Measurements from ENCODE around the gene SDR9C7.
"Not testable (repeated sequence)": the region's sequence is repeated elsewhere in the genome, so short reads cannot be mapped to it uniquely, and the experiment has no call there.

The SDR9C7 gene

GRCh38 chr12:56916296-56916995, 17.8 kb downstream of the SDR9C7 start:
- DNase-seq (ENCODE audit: low read depth in 2 of 2) = no peak

GRCh38 chr12:56914724-56915123, 19.5 kb downstream of the SDR9C7 start:
- DNase-seq (ENCODE audit: low read depth in 2 of 2) = no peak

GRCh38 chr12:56914256-56914655, 20.0 kb downstream of the SDR9C7 start:
- DNase-seq (ENCODE audit: low read depth in 2 of 2) = no peak

GRCh38 chr12:56909403-56909802, 24.8 kb downstream of the SDR9C7 start:
- DNase-seq (ENCODE audit: low read depth in 2 of 2) = not testable (repeated sequence)

GRCh38 chr12:56908136-56908535, 26.1 kb downstream of the SDR9C7 start:
- no peak for DNase-seq (ENCODE audit: low read depth in 2 of 2)

GRCh38 chr12:56905852-56906251, 28.4 kb downstream of the SDR9C7 start:
- DNase-seq (ENCODE audit: low read depth in 2 of 2) = no peak

- no peak for DNase-seq (ENCODE audit: low read depth in 2 of 2)
These were observed 30.8 kb downstream of the SDR9C7 start for GRCh38 chr12:56903374-56903773.

GRCh38 chr12:56901313-56901712, 32.9 kb downstream of the SDR9C7 start:
- DNase-seq (ENCODE audit: low read depth in 2 of 2) = not testable (repeated sequence)

- no peak for DNase-seq (ENCODE audit: low read depth in 2 of 2)
These were observed 33.6 kb downstream of the SDR9C7 start for GRCh38 chr12:56900583-56900982.

- DNase-seq (ENCODE audit: low read depth in 2 of 2) = no peak
These were observed 35.3 kb downstream of the SDR9C7 start for GRCh38 chr12:56898938-56899337.

GRCh38 chr12:56897844-56898361, 36.3 kb downstream of the SDR9C7 start:
- DNase-seq (ENCODE audit: low read depth in 2 of 2) = no peak

- no peak for DNase-seq (ENCODE audit: low read depth in 2 of 2)
These were observed 38.1 kb downstream of the SDR9C7 start for GRCh38 chr12:56896082-56896481.

- DNase-seq (ENCODE audit: low read depth in 2 of 2) = no peak
These were observed 39.4 kb downstream of the SDR9C7 start for GRCh38 chr12:56894698-56895368.

- not testable (repeated sequence) for DNase-seq (ENCODE audit: low read depth in 2 of 2)
These were observed 42.3 kb downstream of the SDR9C7 start for GRCh38 chr12:56891885-56892284.

GRCh38 chr12:56886319-56886718, 47.9 kb downstream of the SDR9C7 start:
- no peak for DNase-seq (ENCODE audit: low read depth in 2 of 2)

- DNase-seq (ENCODE audit: low read depth in 2 of 2) = no peak
These were observed 48.9 kb downstream of the SDR9C7 start for GRCh38 chr12:56885316-56885715.

- DNase-seq (ENCODE audit: low read depth in 2 of 2) = no peak
These were observed 49.8 kb downstream of the SDR9C7 start for GRCh38 chr12:56884421-56884820.

GRCh38 chr12:56882407-56882806, 51.8 kb downstream of the SDR9C7 start:
- DNase-seq (ENCODE audit: low read depth in 2 of 2) = not testable (repeated sequence)

GRCh38 chr12:56880125-56880992, 53.8 kb downstream of the SDR9C7 start:
- no peak for DNase-seq (ENCODE audit: low read depth in 2 of 2)

GRCh38 chr12:56879240-56880124, 54.7 kb downstream of the SDR9C7 start:
- DNase-seq (ENCODE audit: low read depth in 2 of 2) = not testable (repeated sequence)

GRCh38 chr12:56878010-56878339, 56.2 kb downstream of the SDR9C7 start:
- no peak for DNase-seq (ENCODE audit: low read depth in 2 of 2)

Measured in stimulated activated CD8-positive, alpha-beta memory T cell treated with anti-CD3 and anti-CD28 coated beads, Interleukin-2, amount 100 ng/mL, for 48 hours (primary cell).